Measurements from ENCODE around the gene ZNF554.

- TF ChIP-seq CTCF (IDR thresholded peaks at IDR 0.05) (no peak), EZH2 (IDR thresholded peaks at IDR 0.05) (no peak)
These were observed 23.6 kb upstream of the ZNF554 start for GRCh38 chr19:2795827-2796658.

Measured in neural progenitor cell (in vitro differentiated cells).